WTC11 (cell line): Measurements from ENCODE around the gene MAP7. TPM values are rescaled to one million over a fixed set of nuclear protein-coding genes. Genes with fewer than 3 reads are reported as not detected.

ENCODE experiments used
- ATAC-seq: fragments of 200-7000 bp; cut with Tn5 transposase; 2 replicates; pipeline ENCODE4 v1.10.0; 2021; ENCODE audit warnings: mild to moderate bottlenecking, moderate library complexity
- CTCF ChIA-PET: fragments of 300-600 bp; sonication (Branson Sonifier 250); formaldehyde crosslinking; loops from one replicate; lab custom pipeline; 2021; ENCODE audit warnings: antibody characterized with exemption; lab: Charles Lee
- POLR2A ChIA-PET: fragments of 350-600 bp; sonication (Branson Sonifier 250); formaldehyde crosslinking; loops from one replicate; lab custom pipeline; 2021; ENCODE audit warnings: antibody characterized with exemption; lab: Charles Lee
- DNase-seq: peaks from one replicate; pipeline ENCODE4 v3.0.0; 2021; ENCODE audit warnings: low spot score
- H3K27ac Mint-ChIP-seq: 2 replicates; pipeline ENCODE4 v1.8.0; 2021; ENCODE audit warnings: mixed read lengths
- H3K27me3 Mint-ChIP-seq: 2 replicates; pipeline ENCODE4 v1.8.0; 2021; ENCODE audit warnings: low read depth, mild to moderate bottlenecking, moderate library complexity, mixed read lengths
- H3K36me3 Mint-ChIP-seq: 2 replicates; pipeline ENCODE4 v1.8.0; 2021; ENCODE audit warnings: mixed read lengths
- H3K4me1 Mint-ChIP-seq: 2 replicates; pipeline ENCODE4 v1.8.0; 2022; ENCODE audit warnings: mixed read lengths
- H3K4me3 Mint-ChIP-seq: 2 replicates; pipeline ENCODE4 v1.8.0; 2021; ENCODE audit warnings: mild to moderate bottlenecking, moderate library complexity, mixed read lengths
- H3K9me3 Mint-ChIP-seq: 2 replicates; pipeline ENCODE4 v1.8.0; 2021; ENCODE audit warnings: mixed read lengths
- AFF4 ChIP-seq: sonication (generic); formaldehyde crosslinking; IDR thresholded peaks from 2 replicates; pipeline ENCODE4 v1.8.1; 2023; ENCODE audit warnings: mild to moderate bottlenecking, missing genetic modification reagents, borderline replicate concordance
- EMX1 ChIP-seq: fragments of 250-450 bp; sonication (Bioruptor Pico); IDR thresholded peaks from 2 replicates; pipeline ENCODE4 v1.8.0; 2021; ENCODE audit warnings: mild to moderate bottlenecking
- ESRRA ChIP-seq: sonication (generic); formaldehyde crosslinking; IDR thresholded peaks from 2 replicates; pipeline ENCODE4 v1.8.1; 2022; ENCODE audit warnings: mild to moderate bottlenecking, missing genetic modification reagents, borderline replicate concordance
- KAT7 ChIP-seq: sonication (generic); formaldehyde crosslinking; IDR thresholded peaks from 2 replicates; pipeline ENCODE4 v1.8.1; 2023; ENCODE audit warnings: missing genetic modification reagents, mild to moderate bottlenecking, borderline replicate concordance
- NFE2L1 ChIP-seq: sonication (generic); formaldehyde crosslinking; IDR thresholded peaks from 2 replicates; pipeline ENCODE4 v1.8.1; 2023; ENCODE audit warnings: missing genetic modification reagents
- NFYB ChIP-seq: sonication (generic); formaldehyde crosslinking; conservative IDR thresholded peaks from 2 replicates; pipeline ENCODE4 v1.8.0; 2022; ENCODE audit warnings: low read depth, missing genetic modification reagents
- NR3C1 ChIP-seq: sonication (generic); formaldehyde crosslinking; conservative IDR thresholded peaks from 2 replicates; pipeline ENCODE4 v1.8.1; 2023; ENCODE audit warnings: low read depth, mild to moderate bottlenecking, missing genetic modification reagents
- RORB ChIP-seq: fragments of 250-450 bp; sonication (Bioruptor Pico); IDR thresholded peaks from 2 replicates; pipeline ENCODE4 v1.9.0; 2021; ENCODE audit warnings: mild to moderate bottlenecking
- SMAD3 ChIP-seq: sonication (generic); formaldehyde crosslinking; IDR thresholded peaks from 2 replicates; pipeline ENCODE4 v1.8.0; 2022; ENCODE audit warnings: missing genetic modification reagents, mild to moderate bottlenecking, borderline replicate concordance
- TEAD4 ChIP-seq: sonication (generic); formaldehyde crosslinking; IDR thresholded peaks from 2 replicates; pipeline ENCODE4 v1.8.0; 2022; ENCODE audit warnings: mild to moderate bottlenecking, missing genetic modification reagents
- ZNF138 ChIP-seq: sonication (generic); formaldehyde crosslinking; conservative IDR thresholded peaks from 2 replicates; pipeline ENCODE4 v1.8.1; 2022; ENCODE audit warnings: mild to moderate bottlenecking, moderate library complexity, missing genetic modification reagents
- ZNF423 ChIP-seq: fragments of 250-450 bp; sonication (Bioruptor Pico); IDR thresholded peaks from 2 replicates; pipeline ENCODE4 v2.1.2; 2022; ENCODE audit warnings: mild to moderate bottlenecking, moderate library complexity
- ZNF425 ChIP-seq: fragments of 250-450 bp; sonication (Bioruptor Pico); conservative IDR thresholded peaks from 2 replicates; pipeline ENCODE4 v1.9.0; 2021; ENCODE audit warnings: mild to moderate bottlenecking
- total RNA-seq: library from RNA; stranded (reverse); gene quantifications from 3 replicates; pipeline ENCODE4 v1.2.3, GENCODE V29; 2021
- TF ChIP-seq, protein P1 (sequence below): fragments of 250-450 bp; sonication (Bioruptor Pico); IDR thresholded peaks from 2 replicates; pipeline ENCODE4 v1.9.0; 2021; ENCODE audit warnings: mild to moderate bottlenecking
- TF ChIP-seq, protein P2 (sequence below): sonication (generic); formaldehyde crosslinking; IDR thresholded peaks from 2 replicates; pipeline ENCODE4 v1.8.0; 2023; ENCODE audit warnings: missing genetic modification reagents, mild to moderate bottlenecking, borderline replicate concordance
- TF ChIP-seq, protein P3 (sequence below): sonication (generic); formaldehyde crosslinking; IDR thresholded peaks from 2 replicates; pipeline ENCODE4 v1.8.0; 2022; ENCODE audit warnings: missing genetic modification reagents

MAP7 gene
- total RNA-seq, 1 experiment from 2014 or later = 56.6 TPM

- Mint-ChIP-seq H3K27me3 (peaks cover 4% of the 10 kb centered on the region; the same call in 1 of the 2 replicates), H3K4me1 (peaks cover 46% of the 10 kb centered on the region), H3K4me3 (no peak overlapping the region), H3K27ac (no peak overlapping the region), H3K36me3 (peaks cover 32% of the 10 kb centered on the region), H3K9me3 (peaks cover 28% of the 10 kb centered on the region)
- no peak for DNase-seq
- ChIA-PET POLR2A (interaction anchor here (0.5 kb wide), 1 partner anchor 304 kb away, joined by 14 read pairs; no protein-coding TSS in a partner anchor), CTCF (interaction anchor here (0.6 to 1.9 kb wide), 2 partner anchors 37 to 205 kb away, joined by 4 to 7 read pairs; partner anchors contain the start of genes MAP3K5 and MAP7)
- ATAC-seq = no peak; the same call in 1 of the 2 replicates
- TF ChIP-seq, protein P1, sequence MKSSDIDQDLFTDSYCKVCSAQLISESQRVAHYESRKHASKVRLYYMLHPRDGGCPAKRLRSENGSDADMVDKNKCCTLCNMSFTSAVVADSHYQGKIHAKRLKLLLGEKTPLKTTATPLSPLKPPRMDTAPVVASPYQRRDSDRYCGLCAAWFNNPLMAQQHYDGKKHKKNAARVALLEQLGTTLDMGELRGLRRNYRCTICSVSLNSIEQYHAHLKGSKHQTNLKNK (CRISPR knock-in tag) = no peak
- TF ChIP-seq, protein P2, sequence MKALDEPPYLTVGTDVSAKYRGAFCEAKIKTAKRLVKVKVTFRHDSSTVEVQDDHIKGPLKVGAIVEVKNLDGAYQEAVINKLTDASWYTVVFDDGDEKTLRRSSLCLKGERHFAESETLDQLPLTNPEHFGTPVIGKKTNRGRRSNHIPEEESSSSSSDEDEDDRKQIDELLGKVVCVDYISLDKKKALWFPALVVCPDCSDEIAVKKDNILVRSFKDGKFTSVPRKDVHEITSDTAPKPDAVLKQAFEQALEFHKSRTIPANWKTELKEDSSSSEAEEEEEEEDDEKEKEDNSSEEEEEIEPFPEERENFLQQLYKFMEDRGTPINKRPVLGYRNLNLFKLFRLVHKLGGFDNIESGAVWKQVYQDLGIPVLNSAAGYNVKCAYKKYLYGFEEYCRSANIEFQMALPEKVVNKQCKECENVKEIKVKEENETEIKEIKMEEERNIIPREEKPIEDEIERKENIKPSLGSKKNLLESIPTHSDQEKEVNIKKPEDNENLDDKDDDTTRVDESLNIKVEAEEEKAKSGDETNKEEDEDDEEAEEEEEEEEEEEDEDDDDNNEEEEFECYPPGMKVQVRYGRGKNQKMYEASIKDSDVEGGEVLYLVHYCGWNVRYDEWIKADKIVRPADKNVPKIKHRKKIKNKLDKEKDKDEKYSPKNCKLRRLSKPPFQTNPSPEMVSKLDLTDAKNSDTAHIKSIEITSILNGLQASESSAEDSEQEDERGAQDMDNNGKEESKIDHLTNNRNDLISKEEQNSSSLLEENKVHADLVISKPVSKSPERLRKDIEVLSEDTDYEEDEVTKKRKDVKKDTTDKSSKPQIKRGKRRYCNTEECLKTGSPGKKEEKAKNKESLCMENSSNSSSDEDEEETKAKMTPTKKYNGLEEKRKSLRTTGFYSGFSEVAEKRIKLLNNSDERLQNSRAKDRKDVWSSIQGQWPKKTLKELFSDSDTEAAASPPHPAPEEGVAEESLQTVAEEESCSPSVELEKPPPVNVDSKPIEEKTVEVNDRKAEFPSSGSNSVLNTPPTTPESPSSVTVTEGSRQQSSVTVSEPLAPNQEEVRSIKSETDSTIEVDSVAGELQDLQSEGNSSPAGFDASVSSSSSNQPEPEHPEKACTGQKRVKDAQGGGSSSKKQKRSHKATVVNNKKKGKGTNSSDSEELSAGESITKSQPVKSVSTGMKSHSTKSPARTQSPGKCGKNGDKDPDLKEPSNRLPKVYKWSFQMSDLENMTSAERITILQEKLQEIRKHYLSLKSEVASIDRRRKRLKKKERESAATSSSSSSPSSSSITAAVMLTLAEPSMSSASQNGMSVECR (CRISPR knock-in tag) = no peak
- TF ChIP-seq KAT7 (CRISPR knock-in tag) (no peak), AFF4 (CRISPR knock-in tag) (no peak), SMAD3 (CRISPR knock-in tag) (no peak), NR3C1 (no peak), ESRRA (CRISPR knock-in tag) (no peak), ZNF138 (CRISPR knock-in tag) (no peak), NFYB (no peak), EMX1 (no peak), TEAD4 (no peak), ZNF423 (CRISPR knock-in tag) (no peak), NFE2L1 (CRISPR knock-in tag) (no peak), ZNF425 (CRISPR knock-in tag) (no peak), RORB (no peak)
- TF ChIP-seq, protein P3, sequence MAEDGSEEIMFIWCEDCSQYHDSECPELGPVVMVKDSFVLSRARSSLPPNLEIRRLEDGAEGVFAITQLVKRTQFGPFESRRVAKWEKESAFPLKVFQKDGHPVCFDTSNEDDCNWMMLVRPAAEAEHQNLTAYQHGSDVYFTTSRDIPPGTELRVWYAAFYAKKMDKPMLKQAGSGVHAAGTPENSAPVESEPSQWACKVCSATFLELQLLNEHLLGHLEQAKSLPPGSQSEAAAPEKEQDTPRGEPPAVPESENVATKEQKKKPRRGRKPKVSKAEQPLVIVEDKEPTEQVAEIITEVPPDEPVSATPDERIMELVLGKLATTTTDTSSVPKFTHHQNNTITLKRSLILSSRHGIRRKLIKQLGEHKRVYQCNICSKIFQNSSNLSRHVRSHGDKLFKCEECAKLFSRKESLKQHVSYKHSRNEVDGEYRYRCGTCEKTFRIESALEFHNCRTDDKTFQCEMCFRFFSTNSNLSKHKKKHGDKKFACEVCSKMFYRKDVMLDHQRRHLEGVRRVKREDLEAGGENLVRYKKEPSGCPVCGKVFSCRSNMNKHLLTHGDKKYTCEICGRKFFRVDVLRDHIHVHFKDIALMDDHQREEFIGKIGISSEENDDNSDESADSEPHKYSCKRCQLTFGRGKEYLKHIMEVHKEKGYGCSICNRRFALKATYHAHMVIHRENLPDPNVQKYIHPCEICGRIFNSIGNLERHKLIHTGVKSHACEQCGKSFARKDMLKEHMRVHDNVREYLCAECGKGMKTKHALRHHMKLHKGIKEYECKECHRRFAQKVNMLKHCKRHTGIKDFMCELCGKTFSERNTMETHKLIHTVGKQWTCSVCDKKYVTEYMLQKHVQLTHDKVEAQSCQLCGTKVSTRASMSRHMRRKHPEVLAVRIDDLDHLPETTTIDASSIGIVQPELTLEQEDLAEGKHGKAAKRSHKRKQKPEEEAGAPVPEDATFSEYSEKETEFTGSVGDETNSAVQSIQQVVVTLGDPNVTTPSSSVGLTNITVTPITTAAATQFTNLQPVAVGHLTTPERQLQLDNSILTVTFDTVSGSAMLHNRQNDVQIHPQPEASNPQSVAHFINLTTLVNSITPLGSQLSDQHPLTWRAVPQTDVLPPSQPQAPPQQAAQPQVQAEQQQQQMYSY (CRISPR knock-in tag) = no peak
These were observed 37.3 kb upstream of the MAP7 start for GRCh38 chr6:136587527-136587926.
